DOHH2 (cell line): ENCODE data around the gene MALT1.

Source experiments
- H3F3A ChIP-seq: fragments of 200-600 bp; sonication (generic), shearing (Covaris generic); 2 replicates; pipeline ENCODE4 v1.6.0; 2016; ENCODE audit warnings: antibody characterized with exemption, mild to moderate bottlenecking; ENCODE audit not compliant: control insufficient read depth, insufficient read depth
- H3K27ac ChIP-seq: fragments of 200-600 bp; sonication (generic); 2 replicates; pipeline ENCODE4 v1.5.1; 2014; ENCODE audit warnings: low read depth, mild to moderate bottlenecking, low read length, moderate library complexity
- H3K27me3 ChIP-seq: fragments of 200-600 bp; sonication (generic); 2 replicates; pipeline ENCODE4 v1.6.1; 2014; ENCODE audit warnings: mild to moderate bottlenecking, low read length, mixed read lengths; ENCODE audit not compliant: control insufficient read depth
- H3K36me3 ChIP-seq: fragments of 200-600 bp; sonication (generic); 2 replicates; pipeline ENCODE4 v1.6.1; 2014; ENCODE audit warnings: mild to moderate bottlenecking, low read length, moderate library complexity, mixed read lengths; ENCODE audit not compliant: control insufficient read depth
- H3K4me1 ChIP-seq: fragments of 200-600 bp; sonication (generic); 2 replicates; pipeline ENCODE4 v1.6.1; 2014; ENCODE audit warnings: mild to moderate bottlenecking, low read length, mixed read lengths; ENCODE audit not compliant: control insufficient read depth
- H3K4me2 ChIP-seq: fragments of 200-600 bp; sonication (generic); 2 replicates; pipeline ENCODE4 v1.6.0; 2014; ENCODE audit warnings: mild to moderate bottlenecking, low read length, moderate library complexity
- H3K4me3 ChIP-seq: fragments of 200-600 bp; sonication (generic); 2 replicates; pipeline ENCODE4 v1.5.1; 2014; ENCODE audit warnings: mild to moderate bottlenecking, low read length, mixed read lengths
- H3K79me2 ChIP-seq: fragments of 200-600 bp; sonication (generic); 2 replicates; pipeline ENCODE4 v1.6.1; 2014; ENCODE audit warnings: mild to moderate bottlenecking, low read length, mixed read lengths; ENCODE audit not compliant: control insufficient read depth
- H3K9me2 ChIP-seq: fragments of 200-600 bp; sonication (generic); replicated peaks from 2 replicates; pipeline ENCODE4 v1.6.1; 2014; ENCODE audit warnings: mild to moderate bottlenecking, low read length, mixed read lengths; ENCODE audit not compliant: control insufficient read depth
- H3K9me3 ChIP-seq: fragments of 200-600 bp; sonication (generic); 2 replicates; pipeline ENCODE4 v1.6.1; 2014; ENCODE audit warnings: antibody characterized with exemption, low read length, mixed read lengths; ENCODE audit not compliant: control insufficient read depth, insufficient read depth
- H4K20me1 ChIP-seq: fragments of 200-600 bp; sonication (generic); 2 replicates; pipeline ENCODE4 v1.6.0; 2014; ENCODE audit warnings: low read depth, mild to moderate bottlenecking, antibody characterized with exemption, low read length, moderate library complexity; ENCODE audit not compliant: control insufficient read depth, insufficient read depth
- EZH2phosphoT487 ChIP-seq: fragments of 200-600 bp; sonication (generic); IDR thresholded peaks from 2 replicates; pipeline ENCODE4 v1.6.1; 2017; ENCODE audit warnings: borderline replicate concordance, mild to moderate bottlenecking, antibody characterized with exemption, low read length, moderate library complexity, mixed read lengths
- TF ChIP-seq, protein P1 (sequence below): fragments of 200-600 bp; sonication (generic); IDR thresholded peaks from one replicate; pipeline ENCODE4 v1.5.1; 2014; ENCODE audit warnings: antibody characterized with exemption, mild to moderate bottlenecking, low read depth, low read length; ENCODE audit not compliant: poor library complexity, severe bottlenecking

MALT1 gene

DNA sequence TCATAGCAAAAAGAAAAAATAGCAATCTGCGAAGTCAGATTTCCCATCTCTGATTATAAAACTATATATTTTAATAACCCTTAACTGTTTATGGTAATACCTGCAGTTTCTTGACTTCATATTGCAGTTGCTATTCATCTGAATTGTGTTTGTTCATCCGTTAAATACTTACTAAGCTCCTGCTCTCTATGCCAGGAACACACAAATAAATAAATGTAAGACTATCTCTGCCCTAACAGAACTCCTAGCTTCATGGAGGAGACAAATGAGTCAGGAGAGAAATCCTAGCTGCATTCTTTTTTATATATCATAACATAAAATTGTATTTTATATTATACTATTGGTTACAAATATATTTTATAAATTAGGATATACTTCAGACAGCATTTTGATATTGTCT, 61.2 kb downstream of the MALT1 start:
- Histone ChIP-seq H3K4me2 (no peak overlapping the region), H4K20me1 (no peaks in the 10 kb centered on the region), H3K4me1 (no peaks in the 10 kb centered on the region), H3K9me2 (no peaks in the 10 kb centered on the region), H3K27me3 (no peaks in the 10 kb centered on the region), H3K4me3 (no peak overlapping the region), H3F3A (no peaks in the 10 kb centered on the region), H3K27ac (no peak overlapping the region), H3K9me3 (no peaks in the 10 kb centered on the region), H3K79me2 (no peaks in the 10 kb centered on the region), H3K36me3 (peaks cover 24% of the 10 kb centered on the region)
- TF ChIP-seq, protein P1, sequence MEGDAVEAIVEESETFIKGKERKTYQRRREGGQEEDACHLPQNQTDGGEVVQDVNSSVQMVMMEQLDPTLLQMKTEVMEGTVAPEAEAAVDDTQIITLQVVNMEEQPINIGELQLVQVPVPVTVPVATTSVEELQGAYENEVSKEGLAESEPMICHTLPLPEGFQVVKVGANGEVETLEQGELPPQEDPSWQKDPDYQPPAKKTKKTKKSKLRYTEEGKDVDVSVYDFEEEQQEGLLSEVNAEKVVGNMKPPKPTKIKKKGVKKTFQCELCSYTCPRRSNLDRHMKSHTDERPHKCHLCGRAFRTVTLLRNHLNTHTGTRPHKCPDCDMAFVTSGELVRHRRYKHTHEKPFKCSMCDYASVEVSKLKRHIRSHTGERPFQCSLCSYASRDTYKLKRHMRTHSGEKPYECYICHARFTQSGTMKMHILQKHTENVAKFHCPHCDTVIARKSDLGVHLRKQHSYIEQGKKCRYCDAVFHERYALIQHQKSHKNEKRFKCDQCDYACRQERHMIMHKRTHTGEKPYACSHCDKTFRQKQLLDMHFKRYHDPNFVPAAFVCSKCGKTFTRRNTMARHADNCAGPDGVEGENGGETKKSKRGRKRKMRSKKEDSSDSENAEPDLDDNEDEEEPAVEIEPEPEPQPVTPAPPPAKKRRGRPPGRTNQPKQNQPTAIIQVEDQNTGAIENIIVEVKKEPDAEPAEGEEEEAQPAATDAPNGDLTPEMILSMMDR = no peak

GRCh38 chr18:58733866-58734265, 62.6 kb downstream of the MALT1 start:
- no peaks in the 10 kb centered on the region for H3K4me1 ChIP-seq
- no peaks in the 10 kb centered on the region for H3F3A ChIP-seq
- H3K27me3 ChIP-seq = no peaks in the 10 kb centered on the region
- no peaks in the 10 kb centered on the region for H3K9me3 ChIP-seq
- no peak overlapping the region for H3K4me2 ChIP-seq
- H3K4me3 ChIP-seq = no peak overlapping the region
- TF ChIP-seq EZH2phosphoT487 = no peak
- TF ChIP-seq, protein P1 = no peak
- peaks cover 33% of the 10 kb centered on the region for H3K36me3 ChIP-seq
- H3K27ac ChIP-seq = no peak overlapping the region
- no peaks in the 10 kb centered on the region for H3K79me2 ChIP-seq
- no peaks in the 10 kb centered on the region for H4K20me1 ChIP-seq
- H3K9me2 ChIP-seq = no peaks in the 10 kb centered on the region

GRCh38 chr18:58738322-58738721, 67.1 kb downstream of the MALT1 start:
- H3K79me2 ChIP-seq = no peaks in the 10 kb centered on the region
- peaks cover 39% of the 10 kb centered on the region for H3K36me3 ChIP-seq
- H3K4me3 ChIP-seq = no peak overlapping the region
- no peaks in the 10 kb centered on the region for H3K4me1 ChIP-seq
- H3K27ac ChIP-seq = no peak overlapping the region
- no peaks in the 10 kb centered on the region for H3K9me3 ChIP-seq
- H4K20me1 ChIP-seq = no peaks in the 10 kb centered on the region
- no peaks in the 10 kb centered on the region for H3K27me3 ChIP-seq
- no peaks in the 10 kb centered on the region for H3K9me2 ChIP-seq
- TF ChIP-seq, protein P1 = no peak
- no peak for TF ChIP-seq EZH2phosphoT487
- no peaks in the 10 kb centered on the region for H3F3A ChIP-seq
- no peak overlapping the region for H3K4me2 ChIP-seq

GRCh38 chr18:58745914-58746313, 74.6 kb downstream of the MALT1 start:
- no peaks in the 10 kb centered on the region for H3K79me2 ChIP-seq
- H3K27ac ChIP-seq = no peak overlapping the region
- no peaks in the 10 kb centered on the region for H3K4me1 ChIP-seq
- H3F3A ChIP-seq = no peaks in the 10 kb centered on the region
- H3K9me2 ChIP-seq = no peaks in the 10 kb centered on the region
- no peak overlapping the region for H3K4me2 ChIP-seq
- no peaks in the 10 kb centered on the region for H4K20me1 ChIP-seq
- H3K9me3 ChIP-seq = peaks cover 19% of the 10 kb centered on the region
- H3K27me3 ChIP-seq = no peaks in the 10 kb centered on the region
- H3K4me3 ChIP-seq = no peak overlapping the region
- H3K36me3 ChIP-seq = peaks cover 66% of the 10 kb centered on the region
- TF ChIP-seq EZH2phosphoT487 = no peak
- TF ChIP-seq, protein P1 = no peak
